DOHH2 (cell line): ENCODE data around the gene SLC2A3.

Source experiments
- CTCF ChIP-seq: fragments of 200-600 bp; sonication (generic); IDR thresholded peaks from one replicate; pipeline ENCODE4 v1.5.1; 2014; ENCODE audit warnings: antibody characterized with exemption, mild to moderate bottlenecking, low read depth, low read length; ENCODE audit not compliant: poor library complexity, severe bottlenecking
- EZH2phosphoT487 ChIP-seq: fragments of 200-600 bp; sonication (generic); IDR thresholded peaks from 2 replicates; pipeline ENCODE4 v1.6.1; 2017; ENCODE audit warnings: borderline replicate concordance, mild to moderate bottlenecking, antibody characterized with exemption, low read length, moderate library complexity, mixed read lengths

GRCh38 chr12:7917392-7918267 lies 18.4 kb downstream of the SLC2A3 start:
- TF ChIP-seq CTCF (no peak), EZH2phosphoT487 (no peak)
